HG03442 (cell line): ENCODE measurements around the gene CCL4L2.
"Not testable (repeated sequence)": the region's sequence is repeated elsewhere in the genome, so short reads cannot be mapped to it uniquely, and the experiment has no call there.

Experiments used
- ATAC-seq: cut with Tn5 transposase; IDR thresholded peaks from one replicate; pipeline ENCODE4 v1.9.1; 2021; ENCODE audit warnings: mild to moderate bottlenecking, moderate library complexity; ENCODE audit not compliant: unreplicated experiment

The CCL4L2 gene

GRCh38 chr17:36194832-36195433 is 15.9 kb upstream of the CCL4L2 start:
- ATAC-seq, result not testable (repeated sequence)

GRCh38 chr17:36195434-36196130 is 15.3 kb upstream of the CCL4L2 start:
- ATAC-seq, result no peak

DNA sequence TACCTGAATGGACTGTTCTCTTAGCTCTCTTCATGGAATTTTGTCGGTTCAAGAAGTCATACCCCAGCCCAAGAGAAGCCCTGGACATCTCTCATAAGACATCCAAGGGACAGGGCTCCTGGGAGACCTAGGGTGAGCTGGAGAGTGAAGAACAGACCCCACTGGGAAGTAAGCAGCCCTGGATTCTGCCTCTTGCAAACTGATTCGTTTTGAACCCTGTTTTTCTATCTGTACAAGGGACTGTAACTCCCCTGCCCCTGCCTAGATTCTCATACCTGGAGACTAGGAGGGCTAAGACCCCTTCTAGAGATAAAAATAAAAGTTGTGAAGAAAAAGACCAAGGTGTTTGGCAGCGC is 14.8 kb upstream of the CCL4L2 start:
- ATAC-seq, result no peak

- no peak for ATAC-seq
These were observed 13.5 kb upstream of the CCL4L2 start for GRCh38 chr17:36197387-36197703.

DNA sequence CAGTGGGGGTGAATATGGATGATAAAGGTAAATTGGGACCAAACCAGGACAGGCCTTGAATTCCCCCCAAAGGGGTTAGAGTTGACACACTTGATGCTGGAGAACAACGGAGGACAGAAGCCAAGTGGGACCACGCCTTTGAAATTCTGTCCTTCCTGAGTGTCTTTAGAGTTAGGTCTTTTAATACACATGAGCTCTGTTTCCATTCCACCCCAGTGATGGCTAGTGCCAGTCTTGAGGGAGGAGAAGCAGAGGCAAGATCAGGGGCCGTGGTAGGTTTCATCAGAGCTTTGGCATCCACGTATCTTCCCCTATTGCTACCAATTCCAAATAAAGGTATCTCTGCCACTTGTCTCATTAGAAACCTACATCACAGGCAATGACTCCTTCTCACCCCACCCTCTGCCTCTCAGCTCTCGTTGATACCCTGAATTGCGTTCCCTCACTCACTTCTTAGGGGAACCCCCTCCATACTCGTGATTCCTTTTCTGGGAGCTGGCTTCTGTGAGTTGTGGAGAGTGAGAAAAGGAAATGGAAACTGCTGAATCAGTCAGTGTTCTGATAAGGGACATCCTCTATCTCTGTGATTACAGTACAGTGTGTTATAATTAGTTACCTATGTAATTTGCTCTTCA is 11.9 kb upstream of the CCL4L2 start:
- no peak for ATAC-seq

DNA sequence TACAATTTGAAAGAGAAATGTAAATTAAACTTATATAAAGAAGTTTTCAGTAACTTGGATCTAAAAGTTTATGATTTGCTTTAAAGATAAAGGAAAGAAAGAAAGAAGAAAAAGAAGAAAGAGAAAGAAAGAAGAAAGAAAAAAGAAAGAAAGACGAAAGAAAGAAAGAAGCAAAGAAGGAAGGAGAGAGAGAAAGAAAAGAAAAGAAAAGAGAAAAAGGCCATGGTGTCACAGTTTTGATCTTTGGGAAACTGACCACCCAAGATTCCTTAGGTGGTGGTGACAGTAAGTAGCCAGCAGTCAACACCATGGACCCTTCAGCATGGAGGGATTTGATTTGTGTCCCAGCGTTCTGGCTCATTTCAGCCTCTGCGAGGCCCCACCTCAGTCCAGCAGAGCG is 9.8 kb upstream of the CCL4L2 start:
- ATAC-seq, result not testable (repeated sequence)

DNA sequence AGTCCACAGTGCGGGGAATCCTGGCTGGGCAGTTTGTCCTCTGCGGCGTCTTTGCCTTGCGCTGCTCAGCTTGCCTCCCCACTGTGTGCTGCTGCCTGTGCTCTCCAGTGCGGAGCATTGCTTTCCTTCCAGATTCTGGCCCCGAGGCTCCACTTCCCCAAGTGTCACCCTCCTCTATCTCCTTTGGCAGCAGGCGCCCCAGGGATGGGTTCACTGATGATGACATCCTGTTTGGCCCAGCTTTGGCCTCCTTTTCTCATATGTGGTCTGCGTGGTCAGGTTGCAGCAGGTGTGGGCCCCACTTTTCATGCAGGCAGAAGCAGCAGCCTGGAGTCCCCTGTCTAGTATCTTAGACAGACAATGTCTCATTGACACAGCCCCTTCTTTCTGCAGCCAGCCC is 9.4 kb upstream of the CCL4L2 start:
- ATAC-seq, result not testable (repeated sequence)

GRCh38 chr17:36203335-36203734 is 7.5 kb upstream of the CCL4L2 start:
- ATAC-seq, result no peak

DNA sequence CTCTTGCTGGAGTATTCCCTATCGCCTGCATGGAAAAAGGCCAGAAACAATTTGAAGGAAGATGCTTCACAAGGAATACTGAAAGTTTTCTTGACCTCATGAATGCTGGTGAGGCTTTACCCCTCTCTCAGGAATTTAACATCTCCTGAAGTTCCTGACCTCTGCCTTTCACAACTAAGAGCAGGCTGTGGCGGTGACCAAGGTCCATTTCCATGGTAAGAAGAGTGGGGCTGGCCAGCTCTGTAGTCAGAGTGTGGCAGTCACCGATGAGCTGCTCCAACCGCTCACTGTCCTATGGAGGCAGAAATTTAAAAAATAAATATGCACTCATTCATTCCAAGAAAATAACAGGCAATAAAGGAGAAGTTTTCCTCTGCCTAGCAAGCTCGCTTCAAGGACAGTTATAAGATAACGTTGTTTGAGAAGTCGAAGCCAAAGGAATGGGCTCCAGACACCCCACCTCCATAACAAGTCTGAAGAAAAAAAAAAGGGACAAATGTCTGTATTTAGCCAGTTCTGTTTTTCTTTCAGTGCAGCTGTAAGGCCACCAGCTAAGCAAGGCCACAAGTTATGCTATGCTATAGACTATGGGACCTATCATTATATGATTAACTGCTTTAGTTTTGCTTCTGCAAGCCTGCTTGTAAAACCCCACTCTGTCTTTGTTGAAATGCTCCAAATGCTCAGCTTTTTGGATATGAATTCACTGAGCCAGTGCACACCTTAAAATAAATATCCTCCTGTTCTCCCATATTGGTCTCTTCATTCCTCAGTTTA is 6.0 kb upstream of the CCL4L2 start:
- no peak for ATAC-seq

GRCh38 chr17:36205637-36206485 is 5.0 kb upstream of the CCL4L2 start:
- no peak for ATAC-seq

GRCh38 chr17:36206486-36206821 is 4.4 kb upstream of the CCL4L2 start:
- ATAC-seq, result not testable (repeated sequence)

- not testable (repeated sequence) for ATAC-seq
These were observed 3.5 kb upstream of the CCL4L2 start for GRCh38 chr17:36207383-36207782.

- no peak for ATAC-seq
These were observed 1.3 kb upstream of the CCL4L2 start for GRCh38 chr17:36209575-36209974.

DNA sequence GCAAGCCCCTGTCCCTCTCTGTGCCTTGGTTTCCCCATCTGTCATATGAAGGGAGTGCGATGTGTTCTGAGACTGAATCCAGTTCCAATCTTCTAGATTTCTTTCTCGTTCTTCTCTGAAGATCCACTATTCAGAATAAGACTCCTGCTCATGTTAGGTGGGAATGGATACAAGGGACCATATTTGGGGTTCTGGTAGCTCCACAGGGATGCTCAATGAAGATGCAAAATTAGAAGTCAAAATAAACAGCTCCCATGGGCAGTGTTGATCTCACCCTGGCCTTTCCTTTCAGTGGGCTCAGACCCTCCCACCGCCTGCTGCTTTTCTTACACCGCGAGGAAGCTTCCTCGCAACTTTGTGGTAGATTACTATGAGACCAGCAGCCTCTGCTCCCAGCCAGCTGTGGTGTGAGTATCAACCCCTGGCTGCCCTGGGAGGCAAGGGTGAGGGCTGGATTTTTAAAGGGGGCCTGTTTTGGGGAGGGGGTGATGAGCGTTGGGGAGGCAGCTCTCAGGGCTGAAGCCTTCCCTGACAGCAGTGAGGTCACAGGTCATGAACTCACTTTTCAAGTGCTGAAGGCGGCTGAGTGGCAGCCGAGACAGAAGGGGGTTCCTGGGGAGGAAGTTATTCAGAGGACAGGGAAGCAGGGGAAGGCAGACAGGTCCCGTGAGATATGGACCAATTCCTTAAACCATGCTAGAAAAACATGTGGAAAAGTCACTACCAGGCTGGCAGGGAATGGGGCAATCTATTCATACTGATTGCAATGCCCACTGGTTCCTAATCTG is 815 bp downstream of the CCL4L2 start:
- ATAC-seq, result not testable (repeated sequence)

- no peak for ATAC-seq
These were observed 1.4 kb downstream of the CCL4L2 start for GRCh38 chr17:36212272-36212605.

GRCh38 chr17:36212966-36213365 is 2.1 kb downstream of the CCL4L2 start:
- ATAC-seq, result no peak

GRCh38 chr17:36213695-36214094 is 2.8 kb downstream of the CCL4L2 start:
- no peak for ATAC-seq

DNA sequence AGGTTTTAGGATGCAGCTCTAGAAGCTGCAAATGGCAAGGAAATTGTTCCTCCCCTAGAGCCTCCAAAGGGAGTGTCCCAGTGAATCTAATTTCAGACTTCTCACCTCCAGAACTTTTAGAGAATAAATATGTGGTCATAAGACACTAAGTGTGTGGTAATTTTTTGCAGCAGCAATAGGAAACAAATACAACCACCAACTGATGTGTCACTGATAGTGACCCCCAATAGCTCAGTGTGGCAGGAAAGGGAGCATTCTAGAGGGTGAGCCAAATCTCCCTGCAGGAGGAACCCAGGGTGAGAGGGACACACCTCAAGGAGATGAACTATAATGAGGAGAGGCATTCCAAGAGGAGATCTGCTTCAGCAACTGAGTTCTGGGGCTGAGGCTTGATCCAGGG is 4.1 kb downstream of the CCL4L2 start:
- ATAC-seq, result no peak

- ATAC-seq, result not testable (repeated sequence)
These were observed 4.8 kb downstream of the CCL4L2 start for GRCh38 chr17:36215406-36216308.
